PC-3 (cell line): Measurements from ENCODE around the gene COL8A1.

Source experiments
- EZH2 ChIP-seq: fragments of 300-600 bp; sonication (generic); IDR thresholded peaks from one replicate; pipeline ENCODE4 v1.6.1; 2017; ENCODE audit warnings: antibody characterized with exemption, mild to moderate bottlenecking, low read length; ENCODE audit not compliant: unreplicated experiment
- EZH2phosphoT487 ChIP-seq: fragments of 300-600 bp; sonication (generic); IDR thresholded peaks from 2 replicates; pipeline ENCODE4 v1.6.1; 2018; ENCODE audit warnings: mild to moderate bottlenecking, antibody characterized with exemption, low read length, borderline replicate concordance
- TF ChIP-seq, protein P1 (sequence below): fragments of 300-600 bp; sonication (generic); conservative IDR thresholded peaks from 2 replicates; pipeline ENCODE4 v1.5.1; 2017; ENCODE audit warnings: antibody characterized with exemption, low read depth, mild to moderate bottlenecking, low read length

DNA sequence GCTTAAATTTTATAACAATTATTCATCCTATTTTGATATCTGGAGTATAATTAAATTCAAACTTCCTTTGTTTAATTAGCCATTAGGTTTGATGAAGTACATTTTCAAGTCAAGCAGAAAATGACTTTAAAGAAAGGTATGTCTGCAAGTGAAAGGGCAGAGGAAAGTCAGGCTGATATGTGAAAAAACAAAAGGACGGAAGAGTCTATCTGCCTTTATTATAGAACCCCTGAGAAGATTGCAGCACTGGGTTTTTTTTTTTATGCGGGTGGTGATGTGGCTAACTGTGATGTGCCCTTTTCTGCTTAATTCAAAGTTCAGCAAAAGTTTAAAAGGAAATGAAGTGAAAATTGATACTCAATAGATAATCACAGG is 83.2 kb downstream of the COL8A1 start:
- no peak for TF ChIP-seq EZH2
- TF ChIP-seq, protein P1, sequence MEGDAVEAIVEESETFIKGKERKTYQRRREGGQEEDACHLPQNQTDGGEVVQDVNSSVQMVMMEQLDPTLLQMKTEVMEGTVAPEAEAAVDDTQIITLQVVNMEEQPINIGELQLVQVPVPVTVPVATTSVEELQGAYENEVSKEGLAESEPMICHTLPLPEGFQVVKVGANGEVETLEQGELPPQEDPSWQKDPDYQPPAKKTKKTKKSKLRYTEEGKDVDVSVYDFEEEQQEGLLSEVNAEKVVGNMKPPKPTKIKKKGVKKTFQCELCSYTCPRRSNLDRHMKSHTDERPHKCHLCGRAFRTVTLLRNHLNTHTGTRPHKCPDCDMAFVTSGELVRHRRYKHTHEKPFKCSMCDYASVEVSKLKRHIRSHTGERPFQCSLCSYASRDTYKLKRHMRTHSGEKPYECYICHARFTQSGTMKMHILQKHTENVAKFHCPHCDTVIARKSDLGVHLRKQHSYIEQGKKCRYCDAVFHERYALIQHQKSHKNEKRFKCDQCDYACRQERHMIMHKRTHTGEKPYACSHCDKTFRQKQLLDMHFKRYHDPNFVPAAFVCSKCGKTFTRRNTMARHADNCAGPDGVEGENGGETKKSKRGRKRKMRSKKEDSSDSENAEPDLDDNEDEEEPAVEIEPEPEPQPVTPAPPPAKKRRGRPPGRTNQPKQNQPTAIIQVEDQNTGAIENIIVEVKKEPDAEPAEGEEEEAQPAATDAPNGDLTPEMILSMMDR = no peak
- no peak for TF ChIP-seq EZH2phosphoT487
